NCI-H1694 treated with DMSO at 0.1 percent for 48 hours (cell line): ENCODE results near the gene EFCAB3.
"Not testable (repeated sequence)": the region's sequence is repeated elsewhere in the genome, so short reads cannot be mapped to it uniquely, and the experiment has no call there.

Source experiments
- DNase-seq: peaks from one replicate; lab custom pipeline; 2025; lab: John Stamatoyannopoulos, UW

Gene EFCAB3

DNA sequence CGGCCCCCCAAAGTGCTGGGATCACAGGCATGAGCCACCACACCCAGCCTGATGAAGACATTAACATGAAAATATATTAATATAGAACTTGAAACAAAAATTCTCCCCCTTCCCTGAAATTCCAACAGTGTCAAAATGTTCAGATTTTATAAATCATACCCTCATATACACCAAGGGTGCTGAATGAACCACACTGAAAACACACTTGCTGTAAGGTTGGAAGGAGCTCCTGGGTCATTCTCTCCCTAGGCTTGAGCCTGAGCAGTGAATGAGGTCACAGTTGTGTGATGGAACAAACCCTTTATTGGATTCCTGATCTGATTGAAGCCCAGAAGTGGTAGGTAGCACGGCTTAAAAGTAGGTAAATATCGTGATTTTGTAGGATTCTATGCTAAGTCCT lies at the start of gene EFCAB3:
EFCAB3 (plus strand) TSS at position 301 of the 400 bp plus-strand sequence. CDS start 2,427 bp downstream, outside the sequence.
- no peak for DNase-seq

DNA sequence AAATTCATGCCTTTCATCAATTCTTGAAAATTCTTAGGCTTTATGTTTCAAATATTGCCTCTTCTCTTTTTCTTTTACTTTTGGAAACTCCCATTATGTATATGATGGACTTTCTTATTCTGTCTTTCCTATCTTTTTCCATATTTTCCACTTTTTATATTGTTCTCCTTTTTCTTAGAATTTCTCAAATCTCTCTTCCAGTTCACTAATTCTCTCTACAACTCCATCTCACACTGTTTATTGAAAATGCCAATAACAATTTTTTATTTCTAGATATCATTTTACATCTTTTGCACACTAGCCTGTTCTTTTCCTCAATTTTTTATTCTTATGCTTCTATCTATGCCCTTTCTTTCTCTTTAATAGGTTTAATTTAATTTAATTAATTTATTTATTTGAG lies 43.8 kb upstream of the EFCAB3 start:
- no peak for DNase-seq

DNA sequence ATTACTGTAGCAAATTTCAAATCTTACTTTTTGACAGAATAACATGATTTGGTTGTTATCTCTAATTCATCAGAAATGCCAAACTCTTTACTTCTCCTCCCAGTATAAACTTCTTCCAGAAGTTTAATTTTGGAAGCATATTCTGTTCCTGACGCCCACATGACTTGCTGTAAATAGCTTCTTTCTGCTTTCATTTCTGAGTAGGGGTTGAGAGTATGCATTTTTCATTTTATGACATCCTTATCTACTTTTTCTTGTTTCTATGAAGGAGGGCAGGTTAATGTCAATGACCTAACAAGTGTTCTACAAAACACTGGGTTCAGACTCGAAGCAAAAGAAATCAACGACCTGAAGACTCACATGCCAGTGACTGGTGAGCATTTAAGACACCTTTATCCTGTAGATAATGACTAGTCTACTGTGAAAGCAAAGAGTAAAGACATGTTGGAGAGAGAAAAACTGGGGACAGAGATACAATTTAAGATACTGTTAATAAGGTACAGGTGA lies 36.5 kb upstream of the EFCAB3 start:
- DNase-seq, result no peak

DNA sequence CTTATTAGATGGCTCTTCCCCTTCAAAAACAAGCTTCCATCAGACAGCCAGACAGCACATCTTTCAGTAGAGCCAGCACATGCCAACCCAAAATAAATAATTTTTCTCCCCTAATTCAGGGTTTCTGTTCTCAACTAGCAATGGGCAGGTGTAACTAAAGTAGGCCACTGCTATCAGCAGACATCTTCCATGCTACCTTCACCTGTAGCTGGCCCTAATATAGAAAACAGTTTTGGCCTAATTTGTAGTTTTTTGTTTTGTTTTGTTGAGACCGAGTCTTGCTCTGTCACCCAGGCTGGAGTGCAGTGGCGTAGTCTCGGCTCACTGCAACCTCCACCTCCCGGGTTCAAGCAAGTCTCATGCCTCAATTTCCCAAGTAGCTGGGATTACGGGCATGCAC lies 29.2 kb upstream of the EFCAB3 start:
- DNase-seq, result no peak

DNA sequence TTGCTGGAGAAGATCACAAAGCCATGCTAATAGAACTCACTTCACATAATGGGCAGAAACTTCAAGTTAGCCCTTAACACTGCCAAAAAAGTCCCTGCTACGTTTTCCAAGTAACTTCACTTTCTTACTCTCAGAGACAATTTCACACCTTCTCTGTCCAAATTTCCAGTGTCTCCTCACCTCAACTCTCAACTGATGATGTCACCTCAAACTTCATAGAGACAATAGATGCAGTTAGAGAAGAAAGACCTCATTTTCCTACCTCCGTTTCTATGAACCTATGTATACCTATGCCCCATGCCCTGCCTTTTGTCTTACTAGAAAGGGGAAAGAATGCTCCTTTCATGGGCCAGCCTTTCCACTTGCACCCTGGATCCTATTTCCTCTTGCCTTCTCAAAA lies 14.2 kb upstream of the EFCAB3 start:
- no peak for DNase-seq

DNA sequence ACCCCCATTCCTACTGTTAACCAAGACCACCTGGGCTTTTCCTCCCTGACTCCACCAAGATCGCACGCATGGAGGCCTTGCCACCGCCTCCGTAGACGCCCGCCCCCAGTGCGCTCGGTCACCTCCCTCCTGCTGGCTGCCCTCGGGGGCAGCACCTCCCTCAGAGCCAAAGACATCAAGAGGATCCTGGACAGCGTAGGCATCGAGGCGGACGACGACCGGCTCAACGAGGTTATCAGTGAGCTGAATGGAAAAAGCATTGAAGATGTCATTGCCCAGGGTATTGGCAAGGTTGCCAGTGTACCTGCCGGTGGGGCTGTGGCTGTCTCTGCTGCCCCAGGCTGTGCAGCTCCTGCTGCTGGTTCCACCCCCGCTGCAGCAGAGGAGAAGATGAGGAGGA lies 1.2 kb downstream of the EFCAB3 start:
- no peak for DNase-seq

DNA sequence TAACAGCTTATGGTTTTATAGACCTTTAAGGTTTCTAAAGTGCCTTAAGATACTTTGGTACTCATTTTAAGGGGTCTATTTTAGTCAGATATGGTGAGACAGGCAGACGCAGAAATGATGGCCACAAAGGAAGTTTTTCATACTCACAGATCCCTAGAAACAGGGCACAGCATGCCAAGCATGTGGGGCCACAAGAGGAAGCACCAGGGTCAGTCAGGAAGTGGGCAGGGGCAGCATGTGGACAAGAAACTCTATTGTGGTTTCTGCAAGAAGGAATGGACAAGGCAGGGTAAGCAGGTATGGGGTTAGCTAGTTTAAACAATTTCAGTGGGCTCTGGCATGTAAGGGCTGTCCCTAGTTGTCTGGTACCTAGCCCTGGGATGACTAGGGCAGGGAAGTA lies 8.5 kb downstream of the EFCAB3 start:
- DNase-seq, result no peak

DNA sequence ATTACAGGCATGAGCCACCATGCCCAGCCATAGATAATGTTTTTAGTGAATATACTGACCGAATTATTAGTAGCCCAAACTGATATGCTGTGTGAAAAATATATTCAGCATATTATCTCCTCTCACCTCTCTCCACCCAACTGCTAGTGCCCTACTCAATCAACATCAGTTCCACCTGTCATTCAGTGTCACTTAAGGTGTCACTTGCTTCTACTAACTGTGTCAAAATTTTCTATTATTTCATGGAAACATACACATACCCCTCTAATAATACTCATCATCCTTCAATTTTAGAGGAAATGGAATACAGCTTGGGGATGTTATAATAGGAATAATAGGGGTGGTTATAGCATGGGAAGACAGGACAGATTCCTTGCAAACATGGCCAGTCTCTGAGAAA lies 12.6 kb downstream of the EFCAB3 start:
- DNase-seq, result no peak

DNA sequence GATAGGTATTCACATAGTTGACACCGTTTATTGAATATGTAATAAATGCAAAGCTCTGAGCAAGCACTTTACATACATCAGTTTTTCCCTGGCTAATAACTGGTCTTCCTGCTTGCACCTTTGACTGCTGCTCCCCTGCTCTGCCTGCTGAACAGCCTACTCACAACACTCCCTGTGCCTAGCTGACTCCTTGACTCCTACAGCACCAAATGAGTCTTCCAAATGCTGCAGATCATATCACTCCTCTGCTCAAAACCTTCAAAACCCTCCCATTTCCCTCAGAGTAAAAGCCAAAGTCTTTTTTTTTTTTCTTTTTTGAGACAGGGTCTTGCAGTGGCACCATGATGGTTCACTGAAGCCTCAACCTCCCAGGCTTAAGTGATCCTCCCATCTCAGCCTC lies 18.5 kb downstream of the EFCAB3 start:
- no peak for DNase-seq

DNA sequence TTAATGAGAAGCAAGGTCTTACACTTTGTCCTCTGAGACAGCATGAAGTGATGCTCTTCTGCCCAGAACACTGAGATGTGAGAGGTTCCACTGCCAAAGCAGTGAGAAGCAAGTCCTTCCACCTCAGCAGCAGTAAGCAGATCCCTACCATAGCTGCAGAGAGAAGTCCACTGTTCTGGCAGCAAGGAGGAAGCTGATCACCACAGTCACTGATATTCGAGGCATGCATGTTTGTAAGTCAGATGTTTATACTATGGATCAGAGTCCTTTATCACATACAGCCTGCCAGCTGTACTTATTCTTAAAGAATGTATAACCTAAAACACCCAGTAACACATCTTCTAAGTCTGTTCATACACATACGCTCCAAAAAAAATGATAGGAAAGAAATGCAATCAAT lies 25.1 kb downstream of the EFCAB3 start:
- no peak for DNase-seq

DNA sequence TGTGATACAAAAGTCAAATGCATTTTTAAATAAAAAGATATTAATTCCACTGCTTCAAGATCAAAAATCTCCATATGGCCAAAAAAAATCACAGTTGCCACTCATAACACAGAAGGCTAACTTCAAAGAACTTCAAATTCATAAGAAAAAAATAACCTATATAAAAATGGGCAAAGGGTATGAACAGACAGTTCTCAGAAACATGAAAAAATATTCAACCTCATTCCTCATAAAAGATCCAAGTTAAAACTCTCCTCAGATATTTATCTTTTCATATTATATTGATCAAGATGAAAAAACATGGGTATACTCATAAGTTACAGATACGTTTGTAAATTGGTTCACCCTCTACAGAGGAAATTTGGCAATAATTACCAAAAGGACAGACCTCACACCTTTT lies 32.7 kb downstream of the EFCAB3 start:
- DNase-seq, result not testable (repeated sequence)

DNA sequence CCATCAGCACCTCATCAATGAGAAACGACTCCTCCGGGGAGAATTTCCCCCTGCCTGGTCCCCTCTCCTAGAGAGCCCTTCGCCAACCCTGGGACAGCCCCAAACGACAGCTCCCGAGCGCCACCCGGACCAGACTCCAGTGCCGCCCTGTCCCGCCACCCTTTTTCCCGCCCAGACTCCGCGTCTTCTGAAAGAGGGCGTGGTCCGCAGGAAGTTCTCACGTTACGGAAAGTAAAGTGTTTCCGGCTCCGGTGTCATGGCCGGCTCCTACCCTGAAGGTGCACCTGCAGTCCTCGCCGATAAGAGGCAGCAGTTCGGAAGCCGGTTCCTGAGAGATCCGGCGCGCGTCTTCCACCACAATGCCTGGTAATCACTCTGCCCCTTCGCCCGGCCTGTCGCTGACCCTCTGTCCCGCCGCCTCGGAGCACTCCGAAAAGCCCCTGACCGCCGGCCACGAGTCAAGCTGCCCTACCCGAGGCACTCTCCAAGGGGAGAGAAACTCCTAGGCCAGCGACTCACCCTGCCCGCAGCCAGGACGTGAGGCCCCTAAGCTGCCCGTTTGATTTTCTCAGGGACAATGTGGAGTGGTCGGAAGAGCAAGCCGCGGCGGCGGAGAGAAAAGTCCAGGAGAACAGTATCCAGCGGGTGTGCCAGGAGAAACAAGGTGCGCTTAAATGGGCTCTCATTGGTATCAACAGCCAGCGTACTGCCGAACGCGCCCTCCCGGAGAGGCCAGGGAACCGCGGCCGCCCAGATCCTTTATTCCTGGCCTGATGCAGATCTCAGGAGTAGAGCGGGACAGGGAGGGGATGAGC lies 43.5 kb downstream of the EFCAB3 start, which contains the start of gene METTL2A:
METTL2A (plus strand) TSS at position 251 of the 815 bp plus-strand sequence; CDS start at position 257, 6 bp downstream.
- DNase-seq, result peak; percentile 82

DNA sequence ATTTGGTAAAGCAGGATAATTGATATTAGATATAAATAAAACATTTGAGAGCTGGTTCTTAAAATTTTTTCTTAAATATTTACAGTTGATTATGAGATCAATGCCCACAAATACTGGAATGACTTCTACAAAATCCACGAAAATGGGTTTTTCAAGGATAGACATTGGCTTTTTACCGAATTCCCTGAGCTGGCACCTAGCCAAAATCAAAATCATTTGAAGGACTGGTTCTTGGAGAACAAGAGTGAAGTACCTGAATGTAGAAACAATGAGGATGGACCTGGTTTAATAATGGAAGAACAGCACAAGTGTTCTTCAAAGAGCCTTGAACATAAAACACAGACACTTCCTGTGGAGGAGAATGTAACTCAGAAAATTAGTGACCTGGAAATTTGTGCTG lies 45.9 kb downstream of the EFCAB3 start:
- DNase-seq, result not testable (repeated sequence)

DNA sequence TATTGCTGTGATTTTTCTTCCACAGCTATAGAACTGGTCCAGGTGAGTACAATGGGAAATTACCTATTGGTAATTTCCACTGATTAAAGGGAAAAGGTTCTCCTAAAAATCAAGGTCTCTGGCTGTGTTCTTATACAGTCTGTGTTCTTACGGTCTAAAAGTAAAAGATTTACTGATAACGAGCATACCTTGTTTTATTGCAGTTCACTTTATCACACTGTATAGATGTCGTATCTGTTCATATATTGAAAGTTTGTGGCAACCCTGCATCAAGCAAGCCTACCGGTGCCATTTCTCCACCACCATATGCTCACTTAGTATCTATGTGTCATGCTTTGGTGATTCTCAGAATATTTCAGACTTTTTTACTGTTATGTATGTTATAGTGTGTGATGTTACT lies 54.9 kb downstream of the EFCAB3 start:
- DNase-seq, result not testable (repeated sequence)

DNA sequence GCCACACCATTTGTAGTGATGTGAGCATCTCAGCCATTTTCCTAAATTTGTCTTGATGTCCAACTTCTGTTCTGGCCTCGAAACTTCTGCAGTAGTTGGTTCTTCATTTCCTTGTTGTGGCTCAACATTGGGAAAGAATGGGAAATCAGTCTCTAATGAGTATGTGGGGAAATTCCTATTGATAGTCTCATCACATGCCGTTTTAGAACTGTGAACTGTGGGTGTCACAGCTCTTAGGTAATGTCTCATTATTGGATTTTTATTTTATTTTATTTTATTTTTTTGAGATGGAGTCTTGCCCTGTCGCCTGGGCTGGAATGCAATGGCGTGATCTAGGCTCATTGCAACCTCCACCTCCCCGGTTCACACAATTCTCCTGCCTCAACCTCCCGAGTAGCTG lies 60.8 kb downstream of the EFCAB3 start:
- DNase-seq, result not testable (repeated sequence)

DNA sequence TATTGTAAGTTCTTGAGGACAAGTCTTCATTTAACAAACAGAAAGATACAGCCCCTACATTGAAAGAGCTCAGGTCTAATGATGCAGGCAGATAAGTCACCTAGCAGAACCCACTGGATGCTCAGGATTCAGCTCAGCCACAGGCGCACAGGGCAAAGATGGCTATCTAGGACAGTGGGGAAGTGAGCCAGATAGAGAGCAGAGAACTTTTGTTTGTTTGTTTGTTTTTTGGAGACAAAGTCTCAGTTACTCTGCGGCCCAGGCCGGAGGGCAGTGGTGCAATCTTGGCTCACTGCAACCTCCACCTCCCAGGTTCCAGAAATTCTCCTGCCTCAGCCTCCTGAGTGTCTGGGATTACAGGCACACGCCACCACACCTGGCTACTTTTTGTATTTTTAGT lies 63.7 kb downstream of the EFCAB3 start:
- DNase-seq, result no peak

DNA sequence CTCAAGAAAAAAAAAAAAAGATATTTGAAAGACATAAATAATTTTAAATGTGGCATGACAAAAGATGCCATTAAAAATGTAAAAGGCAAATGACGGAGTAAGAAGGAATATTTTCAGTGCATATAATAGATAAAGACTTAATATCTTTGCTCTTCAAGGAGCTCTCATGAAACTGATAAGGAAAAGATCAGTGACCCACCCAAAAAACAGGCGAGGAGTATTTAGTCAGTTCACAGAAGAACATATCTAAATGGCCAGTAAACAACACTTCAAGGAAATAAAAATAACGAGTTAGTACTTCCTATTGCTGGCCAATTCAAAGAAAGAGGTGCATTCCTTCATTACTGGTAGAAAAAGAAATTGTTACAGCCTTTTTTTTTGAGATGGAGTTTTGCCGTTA lies 65.4 kb downstream of the EFCAB3 start:
- DNase-seq, result not testable (repeated sequence)

DNA sequence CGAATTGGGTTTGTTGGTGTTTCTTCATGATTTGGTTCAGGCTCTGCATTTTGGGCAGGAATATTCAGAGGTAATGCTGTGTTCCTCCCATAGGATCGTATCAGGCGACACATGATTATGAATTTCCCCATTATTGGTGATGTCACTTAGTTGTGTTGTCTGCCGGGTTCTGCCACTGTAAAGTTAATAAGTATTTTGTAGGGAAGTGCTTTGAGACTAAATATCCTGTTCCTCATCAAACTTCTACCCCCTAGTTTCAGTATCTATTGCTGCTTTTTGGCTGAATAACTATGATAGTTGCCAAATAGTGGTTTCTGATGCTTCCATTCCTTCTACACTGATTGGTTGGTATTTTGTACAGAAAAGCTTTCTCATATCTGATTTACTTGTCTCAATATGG lies 71.8 kb downstream of the EFCAB3 start:
- DNase-seq, result not testable (repeated sequence)

DNA sequence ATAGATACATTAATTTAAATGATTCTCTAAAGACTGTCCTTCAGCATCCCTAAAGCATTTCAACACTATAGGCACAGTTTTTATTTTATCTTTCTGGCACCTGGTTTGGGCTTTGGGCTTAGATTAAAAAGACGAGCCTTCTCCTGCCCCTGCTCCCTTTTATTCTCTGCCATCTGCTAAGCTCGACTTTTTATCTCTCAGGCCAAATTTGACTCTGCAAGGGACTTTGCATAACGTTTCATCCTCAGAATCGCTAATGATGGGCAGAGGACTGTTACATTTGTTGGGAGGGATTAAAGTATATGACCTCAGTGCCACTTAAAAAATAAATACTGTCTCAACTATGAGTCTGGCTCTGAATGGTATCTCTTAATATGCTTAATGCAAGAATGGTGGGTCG lies 72.7 kb downstream of the EFCAB3 start:
- DNase-seq, result not testable (repeated sequence)

DNA sequence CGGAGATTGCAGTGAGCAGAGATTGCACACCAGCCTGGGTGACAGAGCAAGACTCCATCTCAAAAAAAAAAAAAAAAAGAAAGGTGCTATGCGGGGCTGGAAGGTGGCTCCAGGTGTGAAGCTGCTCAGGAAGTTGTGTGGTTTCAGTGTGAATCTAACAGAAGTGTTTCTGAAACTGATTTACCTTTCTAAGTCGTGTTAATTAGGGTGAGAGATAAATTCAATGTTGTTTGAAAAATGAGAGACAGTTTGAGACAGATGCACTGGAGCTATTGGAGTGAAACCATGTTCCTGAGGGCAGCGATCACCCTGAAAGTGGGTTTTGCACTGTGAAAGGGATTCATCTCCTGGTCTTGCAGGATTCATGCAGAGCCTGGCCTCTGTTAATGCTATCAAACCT lies 73.3 kb downstream of the EFCAB3 start:
- DNase-seq, result not testable (repeated sequence)

DNA sequence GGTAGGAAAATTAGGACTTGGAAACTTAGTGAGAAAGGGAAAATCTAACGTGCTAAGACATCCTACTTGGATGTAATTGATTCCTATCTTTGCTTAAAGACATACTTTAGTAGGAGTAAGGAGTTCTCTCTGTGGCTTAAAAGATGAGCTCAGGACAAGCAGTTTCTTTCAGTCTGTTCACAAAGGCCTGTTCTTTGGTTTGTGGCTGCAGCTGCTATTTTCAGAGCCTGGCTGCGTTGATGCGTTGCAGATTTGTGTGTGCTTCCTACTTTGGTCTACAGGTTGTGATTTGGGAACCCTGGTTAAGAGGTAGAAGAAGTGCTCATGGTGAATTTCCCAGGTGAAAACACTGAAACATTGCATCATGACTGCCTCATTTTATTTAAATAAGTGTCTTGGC lies 73.8 kb downstream of the EFCAB3 start:
- DNase-seq, result not testable (repeated sequence)

DNA sequence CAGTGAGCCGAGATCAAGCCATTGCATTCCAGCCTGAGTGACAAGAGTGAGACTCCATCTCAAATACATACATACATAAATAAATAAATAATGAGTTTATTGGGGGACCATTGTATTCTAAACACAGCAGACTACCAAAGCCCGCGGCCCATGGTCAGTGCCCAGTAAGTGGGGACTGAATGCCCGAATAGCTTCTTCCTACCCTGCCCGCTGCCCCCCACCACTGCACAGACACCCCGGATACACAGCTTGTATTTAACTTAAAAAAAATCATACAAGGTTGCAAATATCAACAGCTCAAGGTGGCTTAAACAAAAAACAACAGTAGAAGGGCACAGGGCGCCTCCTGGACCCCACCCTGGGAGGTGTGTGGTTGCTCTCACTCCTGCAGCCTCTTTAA lies 75.7 kb downstream of the EFCAB3 start:
- DNase-seq, result no peak

DNA sequence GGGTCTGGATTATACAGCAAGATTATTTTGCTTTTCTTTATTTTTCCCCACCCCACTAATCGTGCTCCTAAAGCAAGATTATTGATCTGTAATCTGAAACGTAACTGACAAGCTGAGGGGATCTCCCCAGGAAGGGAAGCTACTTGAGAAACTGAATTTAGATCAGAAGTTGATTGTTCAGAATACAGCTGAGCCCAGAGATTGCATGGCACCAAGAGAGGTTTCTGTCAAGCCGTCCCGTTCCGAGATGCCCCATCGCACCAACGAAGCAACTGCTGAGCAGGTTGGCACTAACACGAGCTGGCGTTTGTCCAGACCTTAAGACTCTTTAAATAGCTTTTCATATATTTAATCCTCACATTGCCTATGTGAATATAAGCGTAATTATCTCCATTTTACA lies 78.1 kb downstream of the EFCAB3 start:
- not testable (repeated sequence) for DNase-seq

DNA sequence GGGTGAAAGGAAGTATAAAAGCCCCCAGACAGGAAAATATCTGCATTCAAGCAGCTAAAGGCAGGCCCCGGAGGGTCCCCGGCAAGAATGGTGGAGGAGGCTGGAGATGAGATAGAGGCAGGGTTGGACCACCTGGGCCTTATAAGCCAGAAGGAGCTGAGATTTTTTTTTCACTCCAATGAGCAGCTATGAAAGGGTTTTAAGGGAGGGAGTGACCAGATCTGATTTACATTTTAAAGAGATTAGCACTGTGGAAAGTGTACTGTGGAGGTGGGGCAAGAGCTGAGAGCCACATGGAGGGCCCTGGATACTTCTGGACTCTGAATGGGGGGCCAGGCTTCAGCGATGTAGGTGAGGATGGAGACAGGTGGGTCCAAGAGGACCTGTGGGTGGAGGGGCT lies 84.1 kb downstream of the EFCAB3 start:
- not testable (repeated sequence) for DNase-seq
